ENCODE measurements around the gene PNKD.

The PNKD gene

GRCh38 chr2:218389333-218390150, 119.2 kb downstream of the PNKD start:
- H3K4me3 ChIP-seq (replicated peaks; ENCODE audit: low read depth, low read length) = no peak overlapping the region
- DNase-seq (ENCODE audit: extremely low read depth, insufficient read length) = no peak
- no peaks in the 10 kb centered on the region for H3K36me3 ChIP-seq (ENCODE audit: control insufficient read depth, insufficient read depth, low read length)
- no peak for TF ChIP-seq CTCF (IDR thresholded peaks at IDR 0.05; ENCODE audit: insufficient read depth, low read length, poor library complexity, severe bottlenecking)
- no peaks in the 10 kb centered on the region for H3K27me3 ChIP-seq (replicated peaks; ENCODE audit: control insufficient read depth, insufficient read depth, low read length)

- TF ChIP-seq CTCF (IDR thresholded peaks at IDR 0.05; ENCODE audit: insufficient read depth, low read length, poor library complexity, severe bottlenecking) = no peak
- no peak for DNase-seq (ENCODE audit: extremely low read depth, insufficient read length)
- H3K27me3 ChIP-seq (replicated peaks; ENCODE audit: control insufficient read depth, insufficient read depth, low read length) = no peaks in the 10 kb centered on the region
- H3K36me3 ChIP-seq (ENCODE audit: control insufficient read depth, insufficient read depth, low read length) = no peaks in the 10 kb centered on the region
- H3K4me3 ChIP-seq (replicated peaks; ENCODE audit: low read depth, low read length) = no peak overlapping the region
These were observed 120.9 kb downstream of the PNKD start for GRCh38 chr2:218391202-218391601.

- no peaks in the 10 kb centered on the region for H3K36me3 ChIP-seq (ENCODE audit: control insufficient read depth, insufficient read depth, low read length)
- no peak for TF ChIP-seq CTCF (IDR thresholded peaks at IDR 0.05; ENCODE audit: insufficient read depth, low read length, poor library complexity, severe bottlenecking)
- no peaks in the 10 kb centered on the region for H3K27me3 ChIP-seq (replicated peaks; ENCODE audit: control insufficient read depth, insufficient read depth, low read length)
- H3K4me3 ChIP-seq (replicated peaks; ENCODE audit: low read depth, low read length) = no peak overlapping the region
- DNase-seq (ENCODE audit: extremely low read depth, insufficient read length) = no peak
These were observed 122.1 kb downstream of the PNKD start for GRCh38 chr2:218392459-218392858.

GRCh38 chr2:218392891-218393462, 122.7 kb downstream of the PNKD start:
- no peak for DNase-seq (ENCODE audit: extremely low read depth, insufficient read length)
- H3K36me3 ChIP-seq (ENCODE audit: control insufficient read depth, insufficient read depth, low read length) = no peaks in the 10 kb centered on the region
- no peak for TF ChIP-seq CTCF (IDR thresholded peaks at IDR 0.05; ENCODE audit: insufficient read depth, low read length, poor library complexity, severe bottlenecking)
- H3K27me3 ChIP-seq (replicated peaks; ENCODE audit: control insufficient read depth, insufficient read depth, low read length) = no peaks in the 10 kb centered on the region
- no peak overlapping the region for H3K4me3 ChIP-seq (replicated peaks; ENCODE audit: low read depth, low read length)

GRCh38 chr2:218393750-218394290, 123.5 kb downstream of the PNKD start:
- Histone ChIP-seq H3K27me3 (replicated peaks; ENCODE audit: control insufficient read depth, insufficient read depth, low read length) (no peaks in the 10 kb centered on the region), H3K36me3 (ENCODE audit: control insufficient read depth, insufficient read depth, low read length) (no peaks in the 10 kb centered on the region), H3K4me3 (replicated peaks; ENCODE audit: low read depth, low read length) (no peak overlapping the region)
- DNase-seq (ENCODE audit: extremely low read depth, insufficient read length) = no peak
- TF ChIP-seq CTCF (IDR thresholded peaks at IDR 0.05; ENCODE audit: insufficient read depth, low read length, poor library complexity, severe bottlenecking) = no peak

All from GM06990 (cell line).